Measurements from ENCODE around the gene DNM3. TPM values are rescaled to one million over a fixed set of nuclear protein-coding genes. Genes with fewer than 3 reads are reported as not detected.

The DNM3 gene
- total and polyA plus RNA-seq, 2 of the 8 experiments (the other 6 are each of a cell fraction or from before 2014, with no cell fraction given): 2.0 to 8.5 TPM

- TF ChIP-seq CHD7 (IDR thresholded peaks at IDR 0.05; ENCODE audit: insufficient replicate concordance, low read length) (no peak), RFX5 (IDR thresholded peaks at IDR 0.05; ENCODE audit: borderline replicate concordance, low read depth, low read length) (no peak), EZH2 (IDR thresholded peaks at IDR 0.05; ENCODE audit: low read depth, low read length, severe bottlenecking) (no peak), ASH2L (IDR thresholded peaks at IDR 0.05; ENCODE audit: low read length) (no peak), RBBP5 (IDR thresholded peaks at IDR 0.05; ENCODE audit: borderline replicate concordance, low read depth, low read length) (no peak), POU5F1 (IDR thresholded peaks at IDR 0.05; ENCODE audit: low read depth, low read length) (no peak), RAD21 (IDR thresholded peaks at IDR 0.05 in 1 of 2, conservative IDR thresholded peaks at IDR 0.05 in 1 of 2; ENCODE audit: low read depth in 2 of 2, low read length in 2 of 2) (no peak), SAP30 (IDR thresholded peaks at IDR 0.05; ENCODE audit: insufficient read depth, insufficient replicate concordance, low read length) (no peak), ZNF274 (IDR thresholded peaks at IDR 0.05; ENCODE audit: borderline replicate concordance, extremely low read depth, low read length) (no peak)
These were observed 63.6 kb downstream of the DNM3 start (continued) for GRCh38 chr1:171904778-171905450.

Data from H1 (cell line).